ENCODE measurements around the gene PLEKHM3.

PLEKHM3 gene

DNA sequence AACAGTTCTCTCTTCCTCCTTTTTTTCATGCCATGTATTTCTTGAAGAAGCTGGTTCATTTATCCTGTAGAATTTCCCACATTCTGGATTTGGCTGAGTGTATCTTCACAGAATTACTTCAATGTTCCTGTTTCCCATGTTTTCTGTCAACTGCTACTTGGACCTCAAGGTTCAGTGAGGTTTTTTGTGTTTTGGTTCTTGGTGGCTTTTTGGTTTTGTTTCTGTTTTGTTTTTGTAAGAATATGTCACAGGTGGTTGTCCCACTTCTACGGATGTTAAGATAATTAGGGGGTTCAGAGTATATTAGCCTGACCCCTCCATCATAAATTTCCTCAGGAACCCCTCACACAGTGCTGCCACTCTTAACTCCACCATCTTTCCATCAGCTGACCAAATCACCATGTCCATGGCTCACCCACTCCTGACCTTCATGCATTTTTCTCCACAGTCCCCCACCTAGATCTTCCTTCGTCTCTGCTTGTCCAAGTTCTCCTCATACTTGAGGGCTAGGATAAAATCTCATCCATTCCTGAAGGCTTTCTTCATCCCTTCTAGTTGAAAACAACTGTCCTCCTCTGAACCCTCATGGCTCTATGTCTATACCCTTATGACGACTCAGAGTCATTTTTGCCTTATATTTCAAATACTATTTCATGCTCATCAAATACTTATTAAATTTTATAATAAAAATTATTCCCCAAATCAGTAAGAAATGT is 40.4 kb downstream of the PLEKHM3 start:
- H3K9me2 ChIP-seq (replicated peaks; ENCODE audit: low read depth, low read length) = no peaks in the 10 kb centered on the region
- no peaks in the 10 kb centered on the region for H3F3A ChIP-seq (ENCODE audit: low read depth)
- no peak overlapping the region for H3K4me3 ChIP-seq (ENCODE audit: low read length, poor library complexity, severe bottlenecking)
- H2AFZ ChIP-seq (ENCODE audit: low read length) = no peak overlapping the region
- H3K79me2 ChIP-seq (ENCODE audit: insufficient read depth, low read length) = no peaks in the 10 kb centered on the region
- H3K4me1 ChIP-seq (ENCODE audit: insufficient read depth, low read length, poor library complexity, severe bottlenecking) = peaks cover 12% of the 10 kb centered on the region
- H4K20me1 ChIP-seq (ENCODE audit: insufficient read depth, low read length, poor library complexity, severe bottlenecking) = no peaks in the 10 kb centered on the region
- no peaks in the 10 kb centered on the region for H3K27me3 ChIP-seq (ENCODE audit: insufficient read depth, low read length, poor library complexity, severe bottlenecking)
- TF ChIP-seq, protein P1, sequence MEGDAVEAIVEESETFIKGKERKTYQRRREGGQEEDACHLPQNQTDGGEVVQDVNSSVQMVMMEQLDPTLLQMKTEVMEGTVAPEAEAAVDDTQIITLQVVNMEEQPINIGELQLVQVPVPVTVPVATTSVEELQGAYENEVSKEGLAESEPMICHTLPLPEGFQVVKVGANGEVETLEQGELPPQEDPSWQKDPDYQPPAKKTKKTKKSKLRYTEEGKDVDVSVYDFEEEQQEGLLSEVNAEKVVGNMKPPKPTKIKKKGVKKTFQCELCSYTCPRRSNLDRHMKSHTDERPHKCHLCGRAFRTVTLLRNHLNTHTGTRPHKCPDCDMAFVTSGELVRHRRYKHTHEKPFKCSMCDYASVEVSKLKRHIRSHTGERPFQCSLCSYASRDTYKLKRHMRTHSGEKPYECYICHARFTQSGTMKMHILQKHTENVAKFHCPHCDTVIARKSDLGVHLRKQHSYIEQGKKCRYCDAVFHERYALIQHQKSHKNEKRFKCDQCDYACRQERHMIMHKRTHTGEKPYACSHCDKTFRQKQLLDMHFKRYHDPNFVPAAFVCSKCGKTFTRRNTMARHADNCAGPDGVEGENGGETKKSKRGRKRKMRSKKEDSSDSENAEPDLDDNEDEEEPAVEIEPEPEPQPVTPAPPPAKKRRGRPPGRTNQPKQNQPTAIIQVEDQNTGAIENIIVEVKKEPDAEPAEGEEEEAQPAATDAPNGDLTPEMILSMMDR (conservative IDR thresholded peaks at IDR 0.05; ENCODE audit: low read length) = no peak
- TF ChIP-seq EZH2phosphoT487 (IDR thresholded peaks at IDR 0.05; ENCODE audit: borderline replicate concordance) = no peak
- no peaks in the 10 kb centered on the region for H3K36me3 ChIP-seq (ENCODE audit: insufficient read depth, low read length)
- no peak overlapping the region for H3K4me2 ChIP-seq (ENCODE audit: low read depth, low read length, poor library complexity, severe bottlenecking)
- H3K9me3 ChIP-seq (ENCODE audit: insufficient read depth, low read depth, low read length) = no peaks in the 10 kb centered on the region
- no peak overlapping the region for H3K9ac ChIP-seq (ENCODE audit: low read depth, low read length, poor library complexity, severe bottlenecking)

DNA sequence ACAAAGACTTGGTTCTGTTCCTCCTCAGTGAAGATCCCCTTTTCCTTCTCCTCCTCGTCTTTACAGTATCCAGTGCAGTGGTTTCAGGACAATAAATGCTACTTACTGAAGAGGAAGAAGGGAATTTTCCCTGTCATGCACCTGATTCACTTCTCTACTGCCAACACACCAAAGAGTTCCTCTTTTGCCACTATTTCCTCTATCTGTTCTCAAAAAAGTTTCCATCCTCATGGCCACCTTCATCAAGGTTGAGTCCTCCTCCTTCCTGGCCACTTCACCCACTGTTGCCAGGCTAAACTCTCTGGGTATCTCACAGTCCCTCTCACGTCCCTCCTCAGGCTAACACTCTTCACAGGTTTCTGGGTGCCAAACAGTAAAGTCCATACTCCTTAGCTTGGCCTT is 41.7 kb downstream of the PLEKHM3 start:
- no peaks in the 10 kb centered on the region for H4K20me1 ChIP-seq (ENCODE audit: insufficient read depth, low read length, poor library complexity, severe bottlenecking)
- TF ChIP-seq, protein P1 (conservative IDR thresholded peaks at IDR 0.05; ENCODE audit: low read length) = no peak
- no peak for TF ChIP-seq EZH2phosphoT487 (IDR thresholded peaks at IDR 0.05; ENCODE audit: borderline replicate concordance)
- H3K27me3 ChIP-seq (ENCODE audit: insufficient read depth, low read length, poor library complexity, severe bottlenecking) = no peaks in the 10 kb centered on the region
- no peaks in the 10 kb centered on the region for H3K79me2 ChIP-seq (ENCODE audit: insufficient read depth, low read length)
- no peaks in the 10 kb centered on the region for H3K36me3 ChIP-seq (ENCODE audit: insufficient read depth, low read length)
- H3K4me1 ChIP-seq (ENCODE audit: insufficient read depth, low read length, poor library complexity, severe bottlenecking) = peaks cover 12% of the 10 kb centered on the region
- H2AFZ ChIP-seq (ENCODE audit: low read length) = no peak overlapping the region
- H3K4me2 ChIP-seq (ENCODE audit: low read depth, low read length, poor library complexity, severe bottlenecking) = no peak overlapping the region
- no peaks in the 10 kb centered on the region for H3F3A ChIP-seq (ENCODE audit: low read depth)
- H3K4me3 ChIP-seq (ENCODE audit: low read length, poor library complexity, severe bottlenecking) = no peak overlapping the region
- no peaks in the 10 kb centered on the region for H3K9me2 ChIP-seq (replicated peaks; ENCODE audit: low read depth, low read length)
- H3K9me3 ChIP-seq (ENCODE audit: insufficient read depth, low read depth, low read length) = no peaks in the 10 kb centered on the region
- no peak overlapping the region for H3K9ac ChIP-seq (ENCODE audit: low read depth, low read length, poor library complexity, severe bottlenecking)

DNA sequence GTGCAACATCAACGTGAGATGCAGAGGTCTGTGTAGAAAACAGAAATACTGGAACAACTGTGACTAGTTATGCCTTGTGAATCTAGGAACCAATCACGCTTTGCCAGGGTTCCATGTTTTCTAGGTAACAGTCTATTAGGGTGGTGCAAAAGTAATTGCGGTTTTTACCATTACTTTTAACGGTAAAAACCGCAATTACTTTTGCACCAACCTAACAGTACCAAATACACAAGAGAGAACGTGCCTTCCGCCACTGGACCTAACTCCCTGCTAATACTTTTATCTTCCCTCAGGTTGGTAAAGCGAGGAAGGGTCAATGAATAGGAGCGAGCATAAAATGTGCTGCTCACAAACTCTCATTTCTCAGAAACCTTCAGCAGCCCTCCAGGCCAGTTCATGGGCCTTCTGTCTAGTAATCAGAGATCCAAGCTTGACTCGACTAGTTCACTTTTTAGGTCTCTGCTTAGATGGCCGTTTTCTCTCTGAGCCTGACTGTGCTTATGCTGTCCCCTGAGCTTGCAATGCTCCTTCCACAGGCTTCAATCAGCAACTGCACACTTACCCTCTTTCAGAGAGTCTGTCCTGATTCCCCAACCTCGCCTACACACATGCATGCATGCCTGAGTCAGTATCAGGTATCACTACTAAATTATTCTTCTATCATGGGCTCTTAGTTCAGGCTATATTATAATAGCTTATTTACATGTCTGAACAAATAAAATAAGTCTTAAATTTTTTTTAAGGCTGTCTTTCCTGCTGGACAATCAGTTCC is 47.0 kb downstream of the PLEKHM3 start:
- peaks cover 11% of the 10 kb centered on the region; the same call in 1 of the 2 replicates for H3K36me3 ChIP-seq (ENCODE audit: insufficient read depth, low read length)
- H3K4me1 ChIP-seq (ENCODE audit: insufficient read depth, low read length, poor library complexity, severe bottlenecking) = no peaks in the 10 kb centered on the region
- no peaks in the 10 kb centered on the region for H3K9me2 ChIP-seq (replicated peaks; ENCODE audit: low read depth, low read length)
- no peaks in the 10 kb centered on the region for H3F3A ChIP-seq (ENCODE audit: low read depth)
- TF ChIP-seq, protein P1 (conservative IDR thresholded peaks at IDR 0.05; ENCODE audit: low read length) = no peak
- no peak for TF ChIP-seq EZH2phosphoT487 (IDR thresholded peaks at IDR 0.05; ENCODE audit: borderline replicate concordance)
- no peak overlapping the region for H2AFZ ChIP-seq (ENCODE audit: low read length)
- no peaks in the 10 kb centered on the region for H3K79me2 ChIP-seq (ENCODE audit: insufficient read depth, low read length)
- no peak overlapping the region for H3K4me2 ChIP-seq (ENCODE audit: low read depth, low read length, poor library complexity, severe bottlenecking)
- no peak overlapping the region for H3K9ac ChIP-seq (ENCODE audit: low read depth, low read length, poor library complexity, severe bottlenecking)
- H3K27me3 ChIP-seq (ENCODE audit: insufficient read depth, low read length, poor library complexity, severe bottlenecking) = no peaks in the 10 kb centered on the region
- H3K4me3 ChIP-seq (ENCODE audit: low read length, poor library complexity, severe bottlenecking) = no peak overlapping the region
- no peaks in the 10 kb centered on the region for H4K20me1 ChIP-seq (ENCODE audit: insufficient read depth, low read length, poor library complexity, severe bottlenecking)
- no peaks in the 10 kb centered on the region for H3K9me3 ChIP-seq (ENCODE audit: insufficient read depth, low read depth, low read length)
